Forelimb muscle (tissue), 1 donor: ENCODE data around the gene MIA3. TPM values are rescaled to one million over a fixed set of nuclear protein-coding genes. Genes with fewer than 3 reads are reported as not detected.
A peak's percentile ranks its signal among the peaks of the same experiment; 100 is the strongest.
"Not testable (repeated sequence)": the region's sequence is repeated elsewhere in the genome, so short reads cannot be mapped to it uniquely, and the experiment has no call there.

ENCODE experiments used
- DNase-seq: peaks from one replicate; pipeline ENCODE4 v3.0.0-alpha.2; 2013; ENCODE audit warnings: low read depth
- polyA plus RNA-seq: library from polyadenylated mRNA; unstranded; fragments of 120-200 nt; gene quantifications from one replicate; pipeline ENCODE4 v1.2.1, GENCODE V29; 2013; ENCODE audit not compliant: insufficient read length

MIA3 gene, protein sequence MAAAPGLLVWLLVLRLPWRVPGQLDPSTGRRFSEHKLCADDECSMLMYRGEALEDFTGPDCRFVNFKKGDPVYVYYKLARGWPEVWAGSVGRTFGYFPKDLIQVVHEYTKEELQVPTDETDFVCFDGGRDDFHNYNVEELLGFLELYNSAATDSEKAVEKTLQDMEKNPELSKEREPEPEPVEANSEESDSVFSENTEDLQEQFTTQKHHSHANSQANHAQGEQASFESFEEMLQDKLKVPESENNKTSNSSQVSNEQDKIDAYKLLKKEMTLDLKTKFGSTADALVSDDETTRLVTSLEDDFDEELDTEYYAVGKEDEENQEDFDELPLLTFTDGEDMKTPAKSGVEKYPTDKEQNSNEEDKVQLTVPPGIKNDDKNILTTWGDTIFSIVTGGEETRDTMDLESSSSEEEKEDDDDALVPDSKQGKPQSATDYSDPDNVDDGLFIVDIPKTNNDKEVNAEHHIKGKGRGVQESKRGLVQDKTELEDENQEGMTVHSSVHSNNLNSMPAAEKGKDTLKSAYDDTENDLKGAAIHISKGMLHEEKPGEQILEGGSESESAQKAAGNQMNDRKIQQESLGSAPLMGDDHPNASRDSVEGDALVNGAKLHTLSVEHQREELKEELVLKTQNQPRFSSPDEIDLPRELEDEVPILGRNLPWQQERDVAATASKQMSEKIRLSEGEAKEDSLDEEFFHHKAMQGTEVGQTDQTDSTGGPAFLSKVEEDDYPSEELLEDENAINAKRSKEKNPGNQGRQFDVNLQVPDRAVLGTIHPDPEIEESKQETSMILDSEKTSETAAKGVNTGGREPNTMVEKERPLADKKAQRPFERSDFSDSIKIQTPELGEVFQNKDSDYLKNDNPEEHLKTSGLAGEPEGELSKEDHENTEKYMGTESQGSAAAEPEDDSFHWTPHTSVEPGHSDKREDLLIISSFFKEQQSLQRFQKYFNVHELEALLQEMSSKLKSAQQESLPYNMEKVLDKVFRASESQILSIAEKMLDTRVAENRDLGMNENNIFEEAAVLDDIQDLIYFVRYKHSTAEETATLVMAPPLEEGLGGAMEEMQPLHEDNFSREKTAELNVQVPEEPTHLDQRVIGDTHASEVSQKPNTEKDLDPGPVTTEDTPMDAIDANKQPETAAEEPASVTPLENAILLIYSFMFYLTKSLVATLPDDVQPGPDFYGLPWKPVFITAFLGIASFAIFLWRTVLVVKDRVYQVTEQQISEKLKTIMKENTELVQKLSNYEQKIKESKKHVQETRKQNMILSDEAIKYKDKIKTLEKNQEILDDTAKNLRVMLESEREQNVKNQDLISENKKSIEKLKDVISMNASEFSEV (N-terminal part only)
- polyA plus RNA-seq: 59.9 TPM

DNA sequence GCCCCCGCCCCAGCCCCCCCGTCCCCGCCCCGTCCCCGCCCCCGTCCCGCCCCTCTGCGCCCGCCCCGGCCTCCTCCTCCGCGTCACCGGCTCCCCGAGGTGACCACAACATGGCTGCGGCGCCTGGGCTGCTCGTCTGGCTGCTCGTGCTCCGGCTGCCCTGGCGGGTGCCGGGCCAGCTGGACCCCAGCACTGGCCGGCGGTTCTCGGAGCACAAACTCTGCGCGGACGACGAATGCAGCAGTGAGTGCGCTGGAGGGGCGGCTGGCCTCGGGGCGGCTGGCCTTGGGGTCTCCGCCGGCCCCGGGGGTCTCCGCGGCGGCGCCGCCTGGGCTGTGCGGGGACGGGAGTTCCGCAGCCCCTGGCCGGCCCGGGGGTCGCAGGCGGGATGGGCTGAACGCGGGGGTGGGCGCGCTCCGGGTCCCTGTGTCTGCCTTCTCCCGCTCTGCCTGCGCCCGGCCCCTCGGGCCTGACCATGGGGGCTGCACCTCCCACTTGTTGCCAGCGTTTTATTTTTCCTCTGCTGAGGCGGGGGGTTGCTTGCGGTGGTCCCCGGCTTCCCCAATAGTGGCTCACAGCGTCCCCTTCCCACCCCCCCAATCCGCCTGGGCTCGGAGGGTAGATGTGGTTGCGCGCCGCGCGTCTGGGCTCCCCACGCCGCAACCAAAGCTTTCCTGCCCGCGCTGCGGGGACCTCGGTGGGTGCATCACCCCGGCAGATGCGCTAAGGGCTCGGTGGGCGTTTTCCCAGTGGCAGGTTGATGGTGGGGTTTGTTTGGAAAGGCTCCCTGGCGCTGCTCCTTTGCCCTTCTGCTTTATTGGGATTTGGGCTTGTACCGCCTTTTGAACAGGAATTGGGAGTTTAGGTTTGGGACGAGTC lies at the start of gene MIA3:
Gene MIA3, plus strand, starts transcription at position 97 of the 879 bp plus-strand sequence. Its CDS starts 14 bp downstream, at position 111.
- DNase-seq: peak; percentile 16

DNA sequence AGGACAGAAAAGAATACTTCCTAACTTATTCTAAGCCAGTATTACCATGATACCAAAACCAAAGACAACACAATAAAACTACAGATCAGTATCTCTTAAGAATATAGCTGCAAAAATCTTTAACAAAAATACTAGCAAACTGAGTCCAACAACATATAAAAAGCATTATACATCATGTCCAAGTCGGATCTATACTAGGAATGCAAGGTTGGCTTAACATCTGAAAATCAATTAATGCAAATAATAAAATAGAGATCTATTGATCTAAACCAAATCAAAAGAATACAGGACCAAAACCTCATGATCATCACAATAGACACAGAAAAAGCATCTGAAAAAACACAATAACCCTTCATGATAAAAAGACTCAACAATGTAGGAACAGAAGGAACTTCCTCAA lies 47.1 kb upstream of the MIA3 start:
- DNase-seq: no peak

DNA sequence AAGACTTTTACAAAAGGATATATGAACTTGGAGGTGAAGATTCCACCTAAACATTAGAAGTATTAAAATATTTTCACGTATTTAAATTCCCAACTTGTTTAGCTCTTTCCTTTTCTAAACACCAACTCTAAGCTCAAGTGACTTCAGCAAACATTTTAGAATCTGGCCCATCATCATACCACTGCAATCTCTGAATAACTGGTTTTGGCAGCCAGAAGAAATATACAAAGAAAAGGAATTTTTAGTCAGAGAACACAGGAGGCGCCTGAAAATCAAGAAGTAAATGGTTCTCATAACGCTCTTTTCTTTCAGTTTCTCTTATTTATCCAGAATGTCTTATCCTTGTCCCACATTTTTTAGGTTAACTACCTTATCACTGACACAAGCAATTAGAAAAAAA lies 38.6 kb upstream of the MIA3 start:
- DNase-seq: no peak

DNA sequence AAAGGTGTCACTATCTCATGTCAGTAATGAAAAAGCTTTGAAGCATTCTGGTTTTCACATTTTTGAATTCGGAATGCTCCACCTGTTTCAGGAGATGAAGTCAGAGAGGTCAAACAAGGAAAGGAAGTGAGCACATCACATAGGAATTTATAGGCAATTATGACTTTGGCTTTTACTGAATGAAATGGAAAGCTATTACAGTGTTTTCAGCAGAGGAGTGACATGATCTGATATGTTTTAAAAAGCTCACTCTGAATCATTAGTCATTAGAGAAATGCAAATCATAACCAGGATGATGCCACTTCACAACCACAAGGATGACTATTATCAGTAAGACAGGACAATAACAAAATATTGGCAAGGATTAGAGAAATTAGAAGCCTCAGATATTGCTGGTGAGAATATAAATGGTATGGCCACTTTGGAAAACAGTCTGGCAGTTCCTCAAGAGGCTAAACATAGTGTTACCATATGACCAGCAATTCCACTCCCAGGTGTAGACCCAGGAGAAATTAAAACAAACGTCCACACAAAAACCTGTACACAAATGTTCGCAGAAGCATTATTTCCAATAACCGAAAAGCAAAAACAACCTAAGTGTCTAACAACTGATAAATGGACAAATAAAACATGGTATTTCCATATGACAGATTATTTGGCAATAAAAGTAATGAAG lies 35.7 kb upstream of the MIA3 start:
- DNase-seq: no peak

DNA sequence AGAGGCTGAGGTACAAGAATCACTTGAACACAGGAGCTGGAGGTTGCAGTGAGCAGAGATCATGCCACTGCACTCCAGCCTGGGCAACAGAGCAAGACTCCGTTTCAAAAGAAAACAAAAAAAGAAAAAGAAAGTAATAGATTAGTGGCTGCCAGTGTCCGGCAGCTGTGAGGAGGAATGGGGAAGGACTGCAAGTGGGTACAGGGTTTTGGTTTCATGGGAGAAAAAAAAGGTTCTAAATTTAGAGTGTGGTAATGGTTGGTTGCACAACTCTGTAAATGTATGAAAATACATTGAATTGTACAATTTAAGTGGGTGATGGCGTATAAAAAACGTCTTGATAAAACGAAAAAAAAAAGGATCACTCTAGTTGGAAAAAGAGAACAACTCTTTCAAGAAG lies 34.8 kb upstream of the MIA3 start:
- DNase-seq: no peak

DNA sequence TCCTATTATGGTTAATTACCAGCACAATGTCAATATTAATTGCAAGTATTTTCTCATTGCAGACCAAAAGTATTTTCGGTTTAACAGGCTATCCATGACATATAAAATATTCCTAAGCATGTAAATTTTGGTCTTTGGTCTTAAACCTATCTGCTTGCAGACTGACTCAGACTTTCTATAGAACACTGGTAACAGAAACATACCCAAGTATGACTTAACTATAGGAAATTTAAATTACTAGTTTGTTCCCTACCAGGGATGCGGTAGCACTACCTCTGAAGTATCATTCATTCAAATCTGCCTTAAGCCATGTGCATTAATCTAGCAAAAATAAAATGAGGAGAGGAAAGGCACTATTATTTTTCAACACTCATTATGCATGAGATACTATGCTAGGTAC lies 31.1 kb upstream of the MIA3 start:
- DNase-seq: no peak

DNA sequence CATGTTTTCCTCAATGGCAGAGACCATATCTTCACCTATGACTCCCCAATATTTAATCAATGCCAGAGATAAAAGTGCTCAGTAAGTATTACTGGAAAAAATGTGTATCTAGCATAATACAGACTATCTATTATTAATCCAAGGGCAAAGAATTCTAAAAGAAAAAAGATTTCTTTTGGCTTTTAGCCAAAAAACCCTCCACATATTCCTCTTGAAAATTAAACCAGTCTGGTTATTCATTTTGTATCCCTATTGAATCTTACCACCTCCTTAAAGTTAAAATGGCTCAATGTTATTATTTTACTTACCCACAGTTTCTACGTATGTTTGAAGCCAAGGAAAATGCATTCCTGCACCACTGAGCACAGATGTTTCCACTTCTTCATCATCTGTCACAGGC lies 29.8 kb upstream of the MIA3 start:
- no peak for DNase-seq

DNA sequence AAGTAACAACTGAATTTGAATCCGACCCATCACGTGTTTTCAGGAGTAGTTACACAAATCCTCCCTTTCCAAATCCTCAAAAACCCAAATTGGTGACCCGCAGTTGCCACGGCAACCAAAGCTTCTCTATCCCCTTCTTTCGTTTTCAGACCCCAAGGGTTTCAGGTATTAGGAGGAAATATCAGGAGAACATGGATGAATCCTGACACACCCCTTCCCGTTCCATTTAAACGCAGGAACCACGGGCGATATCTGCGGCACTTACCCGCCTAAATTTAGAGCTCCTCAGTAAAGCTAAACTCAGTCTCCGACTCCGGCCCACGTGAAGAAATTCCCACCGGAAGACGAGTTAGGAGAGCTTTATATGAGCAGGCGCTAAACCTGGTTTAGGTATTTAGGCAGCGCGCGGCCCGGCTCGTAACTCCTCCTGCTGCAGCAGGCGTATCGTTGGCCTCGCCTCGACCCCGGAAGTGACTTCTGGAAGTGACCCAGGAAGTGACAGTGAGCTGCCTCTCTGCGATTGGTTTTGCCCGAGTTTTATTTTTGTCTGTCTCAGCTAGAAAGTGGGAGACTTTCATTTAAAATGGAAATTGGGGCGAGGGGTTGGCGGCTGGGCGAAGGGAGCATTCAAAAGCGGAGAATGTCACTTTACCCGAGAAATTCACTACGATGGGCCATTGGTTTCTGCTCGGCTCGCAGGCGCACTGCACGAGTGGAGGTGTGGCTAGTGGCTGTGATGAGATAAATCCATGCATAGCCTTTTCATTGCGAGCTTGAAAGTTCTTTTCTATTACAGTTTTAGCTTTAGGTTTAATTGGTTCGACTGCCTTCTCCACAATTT lies 28.2 kb upstream of the MIA3 start, which contains the start of gene TAF1A:
Gene TAF1A, minus strand, starts transcription at position 472 of the 841 bp plus-strand sequence.
- DNase-seq: peak; percentile 85

DNA sequence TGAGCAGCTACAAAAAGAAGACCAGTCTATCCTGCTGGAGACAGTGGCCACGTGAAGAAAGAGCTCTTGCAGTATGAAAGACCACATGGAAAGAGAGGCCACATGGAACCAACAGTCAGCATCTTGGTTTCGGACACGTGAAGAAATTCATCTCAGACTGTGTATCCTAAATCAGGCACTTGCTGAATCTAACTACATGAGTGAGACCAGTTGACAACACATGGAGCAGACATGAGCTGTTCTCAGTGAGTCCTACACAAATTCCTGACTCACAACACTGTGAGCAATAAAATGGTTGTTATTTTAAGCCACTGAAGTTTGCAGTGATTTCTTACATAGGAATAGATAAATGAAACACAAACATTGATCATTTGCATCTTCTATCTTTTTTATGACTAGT lies 25.7 kb upstream of the MIA3 start:
- DNase-seq: no peak

DNA sequence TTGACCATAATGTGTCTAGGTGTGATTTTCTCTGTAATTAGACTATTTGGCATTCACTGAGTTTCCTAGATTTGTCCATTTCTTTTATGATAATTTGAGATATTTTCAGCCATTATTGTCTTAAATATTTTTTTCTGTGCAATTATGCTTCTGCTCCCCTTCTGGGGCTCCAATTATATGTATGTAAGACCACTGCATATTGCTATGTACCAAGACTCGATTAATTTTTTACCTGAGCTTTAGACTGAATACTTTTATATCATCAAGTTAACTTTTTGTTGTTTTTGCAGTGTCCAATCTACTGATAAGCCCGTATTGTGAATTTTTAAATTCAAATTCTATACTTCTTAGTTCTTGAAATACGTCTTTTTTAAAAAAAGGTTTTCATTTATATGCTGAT lies 23.1 kb upstream of the MIA3 start:
- DNase-seq: no peak

DNA sequence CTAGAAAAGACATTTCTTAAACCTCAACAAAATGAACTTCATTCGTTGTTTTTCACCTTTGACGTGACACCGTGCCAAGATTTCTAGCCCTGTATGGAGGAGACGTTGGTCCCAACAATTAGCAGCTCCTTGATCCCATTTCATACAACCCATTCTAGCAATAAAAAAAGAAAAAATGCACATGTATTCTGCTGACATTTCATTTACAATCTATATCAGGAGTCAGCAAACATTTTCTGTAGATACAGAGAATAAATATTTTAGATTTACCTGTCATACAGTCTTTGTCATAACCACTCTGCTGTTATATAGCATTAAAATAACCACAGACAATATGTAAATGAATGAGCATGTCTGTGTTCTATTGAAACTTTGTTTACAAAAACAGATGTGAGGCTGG lies 21.2 kb upstream of the MIA3 start:
- DNase-seq: no peak

DNA sequence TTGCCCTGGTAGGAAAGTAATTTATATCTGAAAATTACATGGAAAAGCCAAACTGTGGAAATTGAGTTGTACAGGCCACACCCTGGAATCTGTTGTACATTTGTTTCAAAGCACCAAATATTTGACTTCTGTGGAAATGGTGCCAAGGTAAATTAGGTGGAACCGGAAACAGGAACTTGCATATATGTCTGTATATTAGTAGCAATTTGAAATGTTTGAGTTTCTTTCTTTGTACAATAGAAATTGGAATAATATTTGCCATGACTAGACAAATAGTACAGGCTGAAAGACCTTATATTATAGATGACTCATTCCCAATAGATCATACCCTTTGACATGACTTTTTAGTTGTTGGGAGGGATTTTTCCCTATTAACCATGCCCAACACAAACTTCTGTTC lies 17.6 kb upstream of the MIA3 start:
- DNase-seq: no peak

DNA sequence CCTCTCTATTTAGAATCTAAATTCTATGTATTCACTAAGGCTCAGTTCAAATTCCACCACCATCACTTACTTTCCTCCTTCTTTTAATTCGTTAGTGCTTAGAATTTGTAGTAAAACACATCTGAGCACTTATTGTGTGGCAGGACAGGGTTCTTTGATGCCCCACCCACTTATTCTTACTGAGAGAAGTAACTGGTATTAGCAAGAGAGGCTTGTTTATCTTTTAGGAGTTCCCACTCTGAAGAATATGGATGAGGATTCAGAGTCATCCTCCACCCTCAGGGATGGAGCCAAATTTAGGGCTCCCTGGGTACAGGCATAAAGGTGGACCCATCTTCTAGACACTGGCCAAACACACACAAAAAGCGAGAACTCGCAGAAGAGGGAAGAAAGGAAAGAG lies 16.6 kb upstream of the MIA3 start:
- no peak for DNase-seq

DNA sequence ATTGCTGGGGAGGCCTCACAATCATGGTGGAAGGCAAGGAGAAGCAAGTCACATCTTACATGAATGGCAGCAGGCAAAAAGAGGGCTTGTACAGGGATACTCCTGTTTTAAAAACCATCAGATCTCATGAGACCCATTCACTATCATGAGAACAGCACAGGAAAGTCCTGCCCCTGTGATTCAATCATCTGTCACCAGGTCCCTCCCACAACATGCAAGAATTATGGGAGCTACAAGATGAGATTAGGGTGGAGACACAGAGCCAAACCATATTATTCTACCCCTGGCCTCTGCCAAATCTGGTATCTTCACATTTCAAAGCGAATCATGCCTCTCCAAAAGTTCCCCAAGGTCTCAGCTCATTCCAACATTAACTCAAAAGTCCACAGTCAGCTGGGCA lies 11.1 kb upstream of the MIA3 start:
- no peak for DNase-seq

DNA sequence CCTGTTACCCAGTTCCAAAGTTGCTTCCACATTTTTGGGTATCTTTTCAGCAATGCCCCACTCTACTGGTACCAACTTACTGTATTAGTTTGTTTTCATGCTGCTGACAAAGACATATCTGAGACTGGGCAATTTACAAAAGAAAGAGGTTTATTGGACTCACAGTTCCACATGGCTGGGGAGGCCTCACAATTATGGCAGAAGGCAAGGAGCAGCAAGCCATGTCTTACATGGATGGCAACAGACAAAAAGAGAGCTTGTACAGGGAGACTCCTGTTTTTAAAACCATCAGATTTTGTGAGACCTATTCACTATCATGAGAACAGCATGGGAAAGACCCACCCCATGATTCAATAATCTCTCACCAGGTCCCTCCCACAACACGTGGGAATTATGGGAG lies 8.8 kb upstream of the MIA3 start:
- DNase-seq: not testable (repeated sequence)

DNA sequence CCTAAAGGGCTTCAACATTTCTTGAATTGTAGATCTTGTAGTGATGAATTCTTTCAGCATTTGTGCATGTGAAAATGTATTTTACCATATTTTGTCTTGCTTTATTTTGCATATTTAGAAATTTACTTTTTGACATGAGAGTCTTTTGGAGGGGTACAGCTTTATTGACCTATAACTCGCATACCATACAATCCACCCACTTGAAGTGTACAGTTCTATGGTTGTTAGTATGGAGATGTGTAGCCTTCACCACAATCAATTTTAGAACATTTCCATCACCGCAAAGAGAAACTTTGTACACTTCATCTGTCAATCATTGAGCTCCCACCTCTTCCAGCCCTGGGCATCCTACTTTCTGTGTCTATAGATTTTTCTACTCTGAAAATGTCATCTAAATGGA lies 7.2 kb upstream of the MIA3 start:
- no peak for DNase-seq

DNA sequence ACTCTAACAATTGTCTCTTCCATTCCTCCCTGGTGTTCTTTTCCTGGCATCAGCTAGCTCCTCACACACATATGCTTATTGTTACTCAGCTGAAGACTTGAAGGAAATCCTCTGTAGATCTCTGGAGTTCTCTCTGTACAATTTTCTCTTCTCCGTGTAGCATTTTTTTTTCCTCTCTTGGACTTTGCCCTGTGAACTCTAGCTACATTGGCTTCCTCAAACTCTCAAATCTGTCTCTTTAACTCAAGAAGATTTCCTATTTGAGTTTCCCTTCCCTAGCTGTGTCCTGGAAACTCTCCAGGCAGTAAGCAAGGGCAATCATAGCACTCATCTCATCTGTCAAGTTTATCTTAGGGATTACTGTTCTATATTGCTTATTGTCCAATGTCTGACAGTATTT lies 4.3 kb upstream of the MIA3 start:
- no peak for DNase-seq

DNA sequence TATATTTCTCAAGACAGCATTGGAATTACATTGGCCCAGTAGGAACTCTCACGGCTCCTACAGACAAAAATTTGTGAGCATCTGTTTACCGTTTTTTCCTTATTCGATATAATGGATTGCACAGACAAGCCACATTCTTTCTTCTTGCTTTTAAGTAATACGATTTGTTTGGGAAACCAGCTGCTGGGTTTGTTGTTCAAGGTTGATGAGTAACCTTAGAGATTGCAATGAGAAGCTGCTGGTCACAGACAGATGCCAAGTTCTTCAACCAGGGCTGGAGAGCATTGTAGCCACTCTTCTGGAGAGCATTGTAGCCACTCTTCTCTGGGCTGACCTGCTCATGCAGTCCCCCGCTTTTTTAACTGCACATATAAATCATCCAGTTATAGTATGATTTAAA lies 1.4 kb upstream of the MIA3 start:
- DNase-seq: peak; percentile 34

DNA sequence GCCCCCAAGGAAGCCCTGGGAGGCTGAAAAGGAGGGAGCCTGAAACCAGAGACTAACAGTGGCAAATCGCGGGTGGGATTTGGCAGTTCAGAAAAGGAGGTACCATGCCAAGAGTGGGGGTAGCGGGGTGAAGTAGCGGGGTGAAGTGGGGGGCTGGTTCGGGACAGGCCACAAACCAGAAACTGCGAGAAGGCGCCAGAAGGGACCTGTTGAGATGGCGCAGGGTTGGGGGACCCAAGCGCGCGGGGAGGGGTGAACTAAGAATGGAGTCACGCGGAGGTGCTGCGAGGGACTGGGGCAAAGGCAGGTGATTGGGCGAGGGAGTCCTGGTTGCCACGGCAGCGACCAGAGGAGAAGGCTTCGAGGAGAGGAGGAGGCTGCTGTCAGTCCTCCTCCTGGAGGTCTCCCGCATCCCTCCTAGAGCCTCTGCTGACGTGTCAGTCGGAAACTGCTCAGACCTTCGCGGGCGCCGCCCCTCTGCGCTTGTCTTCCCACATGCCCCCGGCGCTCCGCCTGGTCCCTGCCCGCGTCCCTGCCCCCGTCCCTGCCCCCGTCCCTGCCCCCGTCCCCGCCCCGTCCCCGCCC lies 438 bp upstream of the MIA3 start:
- peak; percentile 94 for DNase-seq
